HUES64 (cell line): ENCODE measurements around the gene VEPH1.

Source experiments
- H3K27ac ChIP-seq: 2 replicates; pipeline ENCODE4 v1.7.0; 2013; ENCODE audit warnings: low read depth, low read length, inconsistent platforms
- H3K27me3 ChIP-seq: 2 replicates; pipeline ENCODE4 v1.6.1; 2013; ENCODE audit warnings: mild to moderate bottlenecking, low read length; ENCODE audit not compliant: insufficient read depth
- H3K36me3 ChIP-seq: 2 replicates; pipeline ENCODE4 v1.6.1; 2013; ENCODE audit warnings: mild to moderate bottlenecking, low read length; ENCODE audit not compliant: insufficient read depth
- H3K4me1 ChIP-seq: 2 replicates; pipeline ENCODE4 v1.6.1; 2013; ENCODE audit warnings: mild to moderate bottlenecking, low read length, moderate library complexity; ENCODE audit not compliant: insufficient read depth
- H3K4me3 ChIP-seq: 2 replicates; pipeline ENCODE4 v1.5.1; 2013; ENCODE audit warnings: mild to moderate bottlenecking, low read length, moderate library complexity
- H3K9ac ChIP-seq: 2 replicates; pipeline ENCODE4 v1.6.1; 2013; ENCODE audit warnings: mild to moderate bottlenecking, low read depth, low read length
- H3K9me3 ChIP-seq: 2 replicates; pipeline ENCODE4 v1.6.1; 2013; ENCODE audit warnings: low read depth, low read length; ENCODE audit not compliant: insufficient read depth
- WGBS: fragments of 150-250, 120-280 bp; methylation state at CpG from one replicate; pipeline ENCODE4 v1.1.7; 2013; ENCODE audit warnings: missing lambda C conversion rate; 5-methylcytosine and 5-hydroxymethylcytosine counted together

Gene VEPH1

GRCh38 chr3:157407769-157408168 is 95.4 kb downstream of the VEPH1 start:
- WGBS: 94% methylated on average over 3 of the region's 3 CpGs
- Histone ChIP-seq H3K36me3 (no peaks in the 10 kb centered on the region), H3K4me1 (peaks cover 6% of the 10 kb centered on the region; the same call in 1 of the 2 replicates), H3K9me3 (no peaks in the 10 kb centered on the region), H3K9ac (no peak overlapping the region), H3K4me3 (no peak overlapping the region), H3K27ac (no peak overlapping the region), H3K27me3 (no peaks in the 10 kb centered on the region)

GRCh38 chr3:157406394-157406793 is 96.8 kb downstream of the VEPH1 start:
- 90% methylated on average over 5 of the region's 5 CpGs for WGBS
- Histone ChIP-seq H3K9ac (no peak overlapping the region), H3K27ac (no peak overlapping the region), H3K9me3 (no peaks in the 10 kb centered on the region), H3K27me3 (no peaks in the 10 kb centered on the region), H3K4me3 (no peak overlapping the region), H3K4me1 (peaks cover 6% of the 10 kb centered on the region; the same call in 1 of the 2 replicates), H3K36me3 (no peaks in the 10 kb centered on the region)

- no peak overlapping the region for H3K27ac ChIP-seq
- H3K9ac ChIP-seq: no peak overlapping the region
- no peak overlapping the region for H3K4me3 ChIP-seq
- no peaks in the 10 kb centered on the region for H3K36me3 ChIP-seq
- no peaks in the 10 kb centered on the region for H3K9me3 ChIP-seq
- no peaks in the 10 kb centered on the region for H3K27me3 ChIP-seq
- WGBS: 93% methylated on average over 2 of the region's 2 CpGs
- H3K4me1 ChIP-seq: peaks cover 6% of the 10 kb centered on the region; the same call in 1 of the 2 replicates
Measured at GRCh38 chr3:157405457-157405856, 97.8 kb downstream of the VEPH1 start.

- H3K27ac ChIP-seq: no peak overlapping the region
- H3K4me3 ChIP-seq: no peak overlapping the region
- H3K36me3 ChIP-seq: no peaks in the 10 kb centered on the region
- no peak overlapping the region for H3K9ac ChIP-seq
- WGBS: 0% methylated on average over 1 of the region's 1 CpG
- H3K9me3 ChIP-seq: no peaks in the 10 kb centered on the region
- no peaks in the 10 kb centered on the region for H3K27me3 ChIP-seq
- peaks cover 6% of the 10 kb centered on the region; the same call in 1 of the 2 replicates for H3K4me1 ChIP-seq
Measured at GRCh38 chr3:157404381-157404780, 98.8 kb downstream of the VEPH1 start.

- WGBS: 98% methylated on average over 3 of the region's 3 CpGs
- no peaks in the 10 kb centered on the region for H3K9me3 ChIP-seq
- no peak overlapping the region for H3K27ac ChIP-seq
Measured at GRCh38 chr3:157398598-157398997, 104.6 kb downstream of the VEPH1 start.

GRCh38 chr3:157394411-157394810 is 108.8 kb downstream of the VEPH1 start:
- H3K4me3 ChIP-seq: no peak overlapping the region
- WGBS: 90% methylated on average over 1 of the region's 1 CpG
- H3K27ac ChIP-seq: no peak overlapping the region
- H3K27me3 ChIP-seq: no peaks in the 10 kb centered on the region
- no peak overlapping the region for H3K9ac ChIP-seq
- H3K36me3 ChIP-seq: no peaks in the 10 kb centered on the region
- H3K4me1 ChIP-seq: no peaks in the 10 kb centered on the region
- H3K9me3 ChIP-seq: no peaks in the 10 kb centered on the region

More at GRCh38 chr3:157398598-157398997, 104.6 kb downstream of the VEPH1 start:
- Histone ChIP-seq H3K4me3 (no peak overlapping the region), H3K4me1 (no peaks in the 10 kb centered on the region), H3K36me3 (no peaks in the 10 kb centered on the region), H3K27me3 (no peaks in the 10 kb centered on the region), H3K9ac (no peak overlapping the region)

GRCh38 chr3:157393113-157393512 is 110.1 kb downstream of the VEPH1 start:
- no peaks in the 10 kb centered on the region for H3K27me3 ChIP-seq
- H3K27ac ChIP-seq: no peak overlapping the region
- no peak overlapping the region for H3K4me3 ChIP-seq
- no peaks in the 10 kb centered on the region for H3K9me3 ChIP-seq
- H3K36me3 ChIP-seq: no peaks in the 10 kb centered on the region
- no peaks in the 10 kb centered on the region for H3K4me1 ChIP-seq
- no peak overlapping the region for H3K9ac ChIP-seq

GRCh38 chr3:157392104-157392503 is 111.1 kb downstream of the VEPH1 start:
- no peaks in the 10 kb centered on the region for H3K4me1 ChIP-seq
- no peaks in the 10 kb centered on the region for H3K36me3 ChIP-seq
- H3K9me3 ChIP-seq: no peaks in the 10 kb centered on the region
- no peak overlapping the region for H3K27ac ChIP-seq
- no peak overlapping the region for H3K4me3 ChIP-seq
- no peak overlapping the region for H3K9ac ChIP-seq
- no peaks in the 10 kb centered on the region for H3K27me3 ChIP-seq
- 98% methylated on average over 4 of the region's 4 CpGs for WGBS

GRCh38 chr3:157390713-157391515 is 112.3 kb downstream of the VEPH1 start:
- WGBS: 89% methylated on average over 9 of the region's 9 CpGs
- H3K27ac ChIP-seq: no peak overlapping the region

GRCh38 chr3:157388976-157389375 is 114.2 kb downstream of the VEPH1 start:
- no peaks in the 10 kb centered on the region for H3K36me3 ChIP-seq
- peaks cover 7% of the 10 kb centered on the region; the same call in 1 of the 2 replicates for H3K4me1 ChIP-seq
- no peak overlapping the region for H3K27ac ChIP-seq
- H3K27me3 ChIP-seq: no peaks in the 10 kb centered on the region
- H3K4me3 ChIP-seq: no peak overlapping the region
- H3K9ac ChIP-seq: no peak overlapping the region
- no peaks in the 10 kb centered on the region for H3K9me3 ChIP-seq

More at GRCh38 chr3:157390713-157391515, 112.3 kb downstream of the VEPH1 start:
- Histone ChIP-seq H3K4me3 (no peak overlapping the region), H3K9me3 (no peaks in the 10 kb centered on the region), H3K4me1 (no peaks in the 10 kb centered on the region), H3K9ac (no peak overlapping the region), H3K36me3 (no peaks in the 10 kb centered on the region), H3K27me3 (no peaks in the 10 kb centered on the region)

- Histone ChIP-seq H3K27ac (no peak overlapping the region), H3K36me3 (no peaks in the 10 kb centered on the region), H3K4me1 (peaks cover 7% of the 10 kb centered on the region; the same call in 1 of the 2 replicates), H3K4me3 (no peak overlapping the region), H3K9me3 (no peaks in the 10 kb centered on the region), H3K9ac (no peak overlapping the region), H3K27me3 (no peaks in the 10 kb centered on the region)
- 33% methylated on average over 3 of the region's 3 CpGs for WGBS
Measured at GRCh38 chr3:157387708-157388435, 115.3 kb downstream of the VEPH1 start.
